Measurements from ENCODE around the gene ZBTB17.

- TF ChIP-seq POLR2A (IDR thresholded peaks at IDR 0.05; ENCODE audit: low read depth, low read length) = no peak
- TF ChIP-seq POLR2AphosphoS5 (IDR thresholded peaks at IDR 0.05; ENCODE audit: low read depth, low read length) = no peak
Measured at GRCh38 chr1:15948595-15949452, 27.1 kb downstream of the ZBTB17 start.
